ENCODE results near the gene EXPH5.

EXPH5 gene

GRCh38 chr11:108534274-108534882 lies 59.2 kb downstream of the EXPH5 start:
- Mint-ChIP-seq H3K4me1 (ENCODE audit: low read depth) (no peaks in the 10 kb centered on the region), H3K27me3 (no peaks in the 10 kb centered on the region), H3K4me3 (no peak overlapping the region), H3K36me3 (peaks cover 8% of the 10 kb centered on the region), H3K27ac (no peak overlapping the region), H3K9me3 (ENCODE audit: low read depth) (no peaks in the 10 kb centered on the region)

DNA sequence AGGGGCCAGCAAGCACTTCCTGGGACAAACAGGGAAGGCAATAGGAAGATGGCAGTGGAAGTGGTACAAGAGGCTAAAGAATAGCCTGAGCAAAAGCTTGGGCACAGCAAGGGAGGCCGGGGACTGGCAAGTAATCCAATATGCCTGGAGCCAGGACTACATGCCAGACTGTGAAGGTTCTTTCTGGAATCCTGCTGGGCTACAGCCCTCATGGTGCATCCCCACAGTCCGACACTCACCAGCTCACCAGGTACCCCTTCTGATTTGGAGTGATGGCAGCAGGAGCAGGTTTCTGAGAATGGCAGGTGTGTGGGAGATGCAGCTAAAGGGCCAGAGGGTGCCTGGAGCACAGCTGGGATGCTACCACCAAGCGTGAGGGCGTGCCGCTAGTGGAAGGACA lies 63.1 kb downstream of the EXPH5 start:
- Mint-ChIP-seq H3K4me1 (ENCODE audit: low read depth) (no peaks in the 10 kb centered on the region), H3K9me3 (ENCODE audit: low read depth) (no peaks in the 10 kb centered on the region), H3K27me3 (no peaks in the 10 kb centered on the region), H3K27ac (no peak overlapping the region), H3K4me3 (no peak overlapping the region), H3K36me3 (peaks cover 10% of the 10 kb centered on the region)

GRCh38 chr11:108527382-108527781 lies 66.2 kb downstream of the EXPH5 start:
- no peaks in the 10 kb centered on the region for H3K4me1 Mint-ChIP-seq (ENCODE audit: low read depth)
- no peaks in the 10 kb centered on the region for H3K27me3 Mint-ChIP-seq
- no peak overlapping the region for H3K27ac Mint-ChIP-seq
- no peaks in the 10 kb centered on the region for H3K9me3 Mint-ChIP-seq (ENCODE audit: low read depth)
- H3K4me3 Mint-ChIP-seq = no peak overlapping the region
- H3K36me3 Mint-ChIP-seq = peaks cover 8% of the 10 kb centered on the region

DNA sequence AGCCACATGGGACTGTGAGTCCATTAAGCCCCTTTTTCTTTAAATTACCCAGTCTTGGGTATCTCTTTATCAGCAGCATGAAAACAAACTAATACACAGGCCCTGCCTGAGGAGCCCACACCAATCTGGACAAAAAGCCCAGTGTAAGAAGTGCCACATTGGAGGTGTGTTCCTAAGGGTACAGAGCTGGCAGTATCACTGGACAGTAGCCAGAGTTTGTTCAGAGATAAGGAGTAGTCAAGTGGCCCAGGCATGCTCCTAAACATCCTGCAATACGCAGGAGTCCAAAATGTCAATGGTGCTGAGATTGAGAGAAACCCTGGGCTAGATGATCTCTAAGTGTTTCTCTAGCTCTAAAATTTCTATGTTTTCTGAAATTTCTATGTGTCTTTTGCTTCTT lies 68.4 kb downstream of the EXPH5 start:
- H3K9me3 Mint-ChIP-seq (ENCODE audit: low read depth) = no peaks in the 10 kb centered on the region
- H3K27me3 Mint-ChIP-seq = no peaks in the 10 kb centered on the region
- no peak overlapping the region for H3K4me3 Mint-ChIP-seq
- no peaks in the 10 kb centered on the region for H3K4me1 Mint-ChIP-seq (ENCODE audit: low read depth)
- peaks cover 5% of the 10 kb centered on the region for H3K36me3 Mint-ChIP-seq
- no peak overlapping the region for H3K27ac Mint-ChIP-seq

DNA sequence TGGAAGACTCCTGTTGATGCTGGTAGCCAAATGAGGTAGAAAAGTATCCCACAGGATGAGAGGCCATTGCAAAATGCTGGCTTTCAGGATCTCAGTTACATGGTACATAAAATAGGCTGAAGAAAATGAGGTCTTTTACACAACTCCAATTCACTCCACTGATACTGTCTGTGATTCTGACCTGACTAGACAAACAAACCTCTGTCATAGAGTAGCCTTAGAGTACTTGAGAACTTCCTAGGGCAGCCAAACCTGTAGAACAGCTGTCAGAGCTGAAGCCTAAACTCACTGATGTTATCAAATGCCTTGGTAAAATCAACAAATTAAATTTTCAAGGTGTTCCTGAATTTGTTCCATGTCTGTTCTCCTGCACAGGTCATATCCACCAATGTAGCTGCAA lies 69.1 kb downstream of the EXPH5 start:
- Mint-ChIP-seq H3K27me3 (no peaks in the 10 kb centered on the region), H3K4me3 (no peak overlapping the region), H3K9me3 (ENCODE audit: low read depth) (no peaks in the 10 kb centered on the region), H3K27ac (no peak overlapping the region), H3K4me1 (ENCODE audit: low read depth) (no peaks in the 10 kb centered on the region), H3K36me3 (peaks cover 5% of the 10 kb centered on the region)

GRCh38 chr11:108522318-108522717 lies 71.2 kb downstream of the EXPH5 start:
- Mint-ChIP-seq H3K4me3 (no peak overlapping the region), H3K4me1 (ENCODE audit: low read depth) (no peaks in the 10 kb centered on the region), H3K36me3 (peaks cover 5% of the 10 kb centered on the region), H3K27me3 (no peaks in the 10 kb centered on the region), H3K9me3 (ENCODE audit: low read depth) (no peaks in the 10 kb centered on the region), H3K27ac (no peak overlapping the region)

- no peak overlapping the region for H3K4me3 Mint-ChIP-seq
- H3K36me3 Mint-ChIP-seq = peaks cover 16% of the 10 kb centered on the region
- no peaks in the 10 kb centered on the region for H3K4me1 Mint-ChIP-seq (ENCODE audit: low read depth)
- no peaks in the 10 kb centered on the region for H3K9me3 Mint-ChIP-seq (ENCODE audit: low read depth)
- no peak overlapping the region for H3K27ac Mint-ChIP-seq
- no peaks in the 10 kb centered on the region for H3K27me3 Mint-ChIP-seq
Observed at GRCh38 chr11:108518581-108518980, 75.0 kb downstream of the EXPH5 start.

- H3K36me3 Mint-ChIP-seq = peaks cover 31% of the 10 kb centered on the region
- no peak overlapping the region for H3K4me3 Mint-ChIP-seq
- no peak overlapping the region for H3K27ac Mint-ChIP-seq
- no peaks in the 10 kb centered on the region for H3K27me3 Mint-ChIP-seq
- H3K9me3 Mint-ChIP-seq (ENCODE audit: low read depth) = no peaks in the 10 kb centered on the region
- no peaks in the 10 kb centered on the region for H3K4me1 Mint-ChIP-seq (ENCODE audit: low read depth)
Observed at GRCh38 chr11:108516125-108516524, 77.4 kb downstream of the EXPH5 start.

GRCh38 chr11:108512708-108513107 lies 80.9 kb downstream of the EXPH5 start:
- H3K27ac Mint-ChIP-seq = no peak overlapping the region
- peaks cover 31% of the 10 kb centered on the region for H3K36me3 Mint-ChIP-seq
- H3K27me3 Mint-ChIP-seq = no peaks in the 10 kb centered on the region
- no peaks in the 10 kb centered on the region for H3K9me3 Mint-ChIP-seq (ENCODE audit: low read depth)
- H3K4me1 Mint-ChIP-seq (ENCODE audit: low read depth) = no peaks in the 10 kb centered on the region
- H3K4me3 Mint-ChIP-seq = no peak overlapping the region

DNA sequence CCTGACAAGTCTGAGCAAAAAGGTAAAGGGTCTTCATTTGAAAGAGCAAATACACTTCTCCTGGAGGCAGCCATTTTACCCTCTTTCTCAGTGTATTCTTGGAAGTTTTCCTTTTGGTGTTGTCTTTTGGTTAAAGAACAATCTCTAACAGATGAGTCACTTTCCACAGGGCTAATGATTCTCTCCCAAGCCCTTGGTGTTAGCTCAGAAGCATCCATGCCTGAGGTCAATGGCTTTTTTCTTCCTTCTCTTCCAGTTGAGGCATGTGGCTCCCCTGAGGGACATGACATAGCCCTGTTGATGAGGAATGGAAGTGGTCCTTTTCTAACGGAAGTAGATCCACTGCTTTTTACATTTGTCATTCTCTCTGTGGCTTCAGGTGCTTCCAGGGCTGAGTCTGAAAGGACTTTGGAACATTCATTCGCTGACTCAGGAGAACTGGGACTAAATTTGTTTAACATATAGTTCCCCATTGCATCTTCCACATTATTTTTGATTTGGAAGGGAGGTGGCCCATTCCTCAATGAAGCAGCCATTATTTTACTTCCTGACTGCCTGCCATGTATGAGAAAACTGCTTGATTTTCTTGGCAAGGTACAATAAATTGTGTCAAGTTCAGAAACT lies 81.6 kb downstream of the EXPH5 start:
- Mint-ChIP-seq H3K27me3 (no peaks in the 10 kb centered on the region), H3K36me3 (peaks cover 31% of the 10 kb centered on the region)

DNA sequence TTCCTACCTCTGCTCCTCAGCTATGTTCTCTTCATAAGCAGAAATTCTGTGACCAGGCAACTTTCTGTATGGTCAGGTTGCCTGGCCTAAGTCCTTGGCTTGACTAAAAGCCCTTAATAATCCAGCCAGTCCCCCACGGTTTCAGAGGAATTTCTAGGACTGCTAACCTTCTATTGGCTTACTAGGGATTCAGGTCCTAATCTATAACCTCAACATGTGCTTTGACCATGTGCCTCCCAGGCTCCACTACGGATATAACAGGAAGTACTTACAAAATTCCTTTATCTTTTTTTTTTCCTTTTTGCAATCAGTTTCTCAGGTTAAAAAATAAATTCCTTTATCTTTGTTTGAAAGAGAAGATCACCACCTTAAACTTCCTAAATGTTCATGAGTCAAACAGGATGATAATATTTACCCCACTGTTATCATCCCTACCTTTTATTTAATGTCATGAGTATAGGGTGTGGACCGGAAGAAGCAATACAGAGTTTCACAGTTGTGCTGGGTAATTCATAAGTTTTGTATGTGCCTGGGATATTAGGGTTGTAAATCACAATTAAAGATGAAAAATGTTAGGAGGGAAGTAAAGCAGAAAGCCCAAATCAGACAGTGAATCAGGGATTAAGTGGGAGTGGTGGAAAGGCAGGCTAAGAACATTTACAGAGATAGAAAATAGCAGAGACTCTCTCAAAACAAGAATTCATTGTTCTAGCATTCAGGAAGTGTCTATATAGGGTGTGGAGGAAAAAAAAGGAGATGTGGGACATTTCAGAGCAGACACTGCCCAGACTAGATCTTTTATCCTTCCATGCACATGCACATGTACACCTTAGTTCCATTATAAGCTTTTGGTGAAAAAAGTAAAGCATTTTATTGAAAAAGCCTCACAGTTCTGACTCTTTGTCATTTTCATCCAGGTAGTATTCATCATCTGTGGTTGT lies 84.6 kb downstream of the EXPH5 start:
- no peak overlapping the region for H3K4me3 Mint-ChIP-seq
- H3K36me3 Mint-ChIP-seq = peaks cover 21% of the 10 kb centered on the region
- H3K27me3 Mint-ChIP-seq = no peaks in the 10 kb centered on the region
- H3K4me1 Mint-ChIP-seq (ENCODE audit: low read depth) = no peaks in the 10 kb centered on the region
- no peak overlapping the region for H3K27ac Mint-ChIP-seq
- H3K9me3 Mint-ChIP-seq (ENCODE audit: low read depth) = no peaks in the 10 kb centered on the region

More for the DNA sequence above, 81.6 kb downstream of the EXPH5 start:
- H3K4me1 Mint-ChIP-seq (ENCODE audit: low read depth) = no peaks in the 10 kb centered on the region
- H3K9me3 Mint-ChIP-seq (ENCODE audit: low read depth) = no peaks in the 10 kb centered on the region
- no peak overlapping the region for H3K4me3 Mint-ChIP-seq
- H3K27ac Mint-ChIP-seq = no peak overlapping the region

- H3K4me1 Mint-ChIP-seq (ENCODE audit: low read depth) = peaks cover 13% of the 10 kb centered on the region
- no peaks in the 10 kb centered on the region for H3K9me3 Mint-ChIP-seq (ENCODE audit: low read depth)
- no peak overlapping the region for H3K4me3 Mint-ChIP-seq
- no peaks in the 10 kb centered on the region for H3K36me3 Mint-ChIP-seq
- H3K27ac Mint-ChIP-seq = no peak overlapping the region
- no peaks in the 10 kb centered on the region for H3K27me3 Mint-ChIP-seq
Observed at GRCh38 chr11:108501396-108501795, 92.2 kb downstream of the EXPH5 start.

- no peak overlapping the region for H3K4me3 Mint-ChIP-seq
- peaks cover 18% of the 10 kb centered on the region for H3K4me1 Mint-ChIP-seq (ENCODE audit: low read depth)
- H3K27ac Mint-ChIP-seq = no peak overlapping the region
- H3K36me3 Mint-ChIP-seq = no peaks in the 10 kb centered on the region
- no peaks in the 10 kb centered on the region for H3K9me3 Mint-ChIP-seq (ENCODE audit: low read depth)
- no peaks in the 10 kb centered on the region for H3K27me3 Mint-ChIP-seq
Observed at GRCh38 chr11:108500721-108501120, 92.8 kb downstream of the EXPH5 start.

DNA sequence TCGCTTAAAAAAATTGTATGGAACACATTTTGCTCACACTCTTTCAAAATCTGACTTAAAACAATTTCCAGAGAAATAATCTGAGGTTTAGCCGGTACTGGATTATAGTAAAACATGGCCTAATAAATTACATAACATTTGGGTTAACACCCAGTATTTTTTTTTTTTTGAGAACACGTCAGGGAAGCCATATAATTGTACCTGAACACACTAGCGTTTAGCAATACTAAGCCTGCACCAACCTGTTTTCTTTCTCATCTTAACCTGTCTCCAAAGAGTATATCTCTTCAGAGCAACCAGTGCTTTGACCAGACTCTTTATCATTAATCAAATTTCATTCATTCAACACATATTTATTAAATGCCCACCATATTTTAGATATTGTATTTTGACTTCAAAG lies 93.4 kb downstream of the EXPH5 start:
- Mint-ChIP-seq H3K36me3 (no peaks in the 10 kb centered on the region), H3K4me3 (peak overlapping the region; percentile 38), H3K9me3 (ENCODE audit: low read depth) (no peaks in the 10 kb centered on the region), H3K27me3 (no peaks in the 10 kb centered on the region), H3K4me1 (ENCODE audit: low read depth) (peaks cover 20% of the 10 kb centered on the region), H3K27ac (no peak overlapping the region)

- H3K9me3 Mint-ChIP-seq (ENCODE audit: low read depth) = no peaks in the 10 kb centered on the region
- H3K4me3 Mint-ChIP-seq = peak overlapping the region; percentile 89
- peaks cover 28% of the 10 kb centered on the region for H3K4me1 Mint-ChIP-seq (ENCODE audit: low read depth)
- no peaks in the 10 kb centered on the region for H3K36me3 Mint-ChIP-seq
- peak overlapping the region; percentile 91 for H3K27ac Mint-ChIP-seq
- no peaks in the 10 kb centered on the region for H3K27me3 Mint-ChIP-seq
Observed at GRCh38 chr11:108498816-108499408, 94.7 kb downstream of the EXPH5 start.
